WTC11 (cell line): ENCODE measurements around the gene METRN. TPM values are rescaled to one million over a fixed set of nuclear protein-coding genes. Genes with fewer than 3 reads are reported as not detected.

Source experiments
- FOXK1 ChIP-seq: sonication (generic); formaldehyde crosslinking; IDR thresholded peaks from 2 replicates; pipeline ENCODE4 v1.8.0; 2022; ENCODE audit warnings: mild to moderate bottlenecking, moderate library complexity, missing genetic modification reagents
- FOXP1 ChIP-seq: sonication (generic); formaldehyde crosslinking; IDR thresholded peaks from 2 replicates; pipeline ENCODE4 v1.8.0; 2022; ENCODE audit warnings: missing genetic modification reagents, mild to moderate bottlenecking, moderate library complexity, borderline replicate concordance
- GABPB1 ChIP-seq: sonication (generic); formaldehyde crosslinking; IDR thresholded peaks from 2 replicates; pipeline ENCODE4 v1.8.1; 2023; ENCODE audit warnings: mild to moderate bottlenecking, missing genetic modification reagents
- GRHL2 ChIP-seq: fragments of 250-450 bp; sonication (Bioruptor Pico); IDR thresholded peaks from 2 replicates; pipeline ENCODE4 v1.8.0; 2022; ENCODE audit warnings: mild to moderate bottlenecking, moderate library complexity; ENCODE audit not compliant: insufficient replicate concordance, severe bottlenecking
- JAZF1 ChIP-seq: fragments of 250-450 bp; sonication (Bioruptor Pico); IDR thresholded peaks from 2 replicates; pipeline ENCODE4 v1.9.0; 2021; ENCODE audit warnings: moderate library complexity, mild to moderate bottlenecking, inconsistent platforms
- JUN ChIP-seq: sonication (generic); formaldehyde crosslinking; IDR thresholded peaks from 2 replicates; pipeline ENCODE4 v1.8.0; 2023; ENCODE audit warnings: mild to moderate bottlenecking, missing genetic modification reagents
- MYBL2 ChIP-seq: sonication (generic); formaldehyde crosslinking; IDR thresholded peaks from 2 replicates; pipeline ENCODE4 v1.8.1; 2023; ENCODE audit warnings: mild to moderate bottlenecking, moderate library complexity, missing genetic modification reagents
- NFE2L1 ChIP-seq: sonication (generic); formaldehyde crosslinking; IDR thresholded peaks from 2 replicates; pipeline ENCODE4 v1.8.1; 2023; ENCODE audit warnings: missing genetic modification reagents
- RELA ChIP-seq: sonication (generic); formaldehyde crosslinking; IDR thresholded peaks from 2 replicates; pipeline ENCODE4 v1.8.1; 2022; ENCODE audit warnings: missing genetic modification reagents, mild to moderate bottlenecking, borderline replicate concordance
- SMAD3 ChIP-seq: sonication (generic); formaldehyde crosslinking; IDR thresholded peaks from 2 replicates; pipeline ENCODE4 v1.8.0; 2022; ENCODE audit warnings: missing genetic modification reagents, mild to moderate bottlenecking, borderline replicate concordance
- SP1 ChIP-seq: sonication (generic); formaldehyde crosslinking; conservative IDR thresholded peaks from 2 replicates; pipeline ENCODE4 v1.8.1; 2022; ENCODE audit warnings: missing genetic modification reagents
- TEAD1 ChIP-seq: sonication (generic); formaldehyde crosslinking; IDR thresholded peaks from 2 replicates; pipeline ENCODE4 v1.8.0; 2022; ENCODE audit warnings: mild to moderate bottlenecking, missing genetic modification reagents
- ZBTB21 ChIP-seq: sonication (generic); formaldehyde crosslinking; IDR thresholded peaks from 2 replicates; pipeline ENCODE4 v1.8.1; 2023; ENCODE audit warnings: mild to moderate bottlenecking, missing genetic modification reagents, borderline replicate concordance
- ZNF232 ChIP-seq: sonication (generic); formaldehyde crosslinking; IDR thresholded peaks from 2 replicates; pipeline ENCODE4 v1.8.0; 2022; ENCODE audit warnings: mild to moderate bottlenecking, missing genetic modification reagents
- ZNF396 ChIP-seq: fragments of 250-450 bp; sonication (Bioruptor Pico); IDR thresholded peaks from 2 replicates; pipeline ENCODE4 v1.8.0; 2021; ENCODE audit warnings: mild to moderate bottlenecking, moderate library complexity, borderline replicate concordance
- ZNF416 ChIP-seq: fragments of 250-450 bp; sonication (Bioruptor Pico); IDR thresholded peaks from 2 replicates; pipeline ENCODE4 v1.9.0; 2021; ENCODE audit warnings: mild to moderate bottlenecking, inconsistent platforms
- total RNA-seq: library from RNA; stranded (reverse); gene quantifications from 3 replicates; pipeline ENCODE4 v1.2.3, GENCODE V29; 2021
- TF ChIP-seq, protein P1 (sequence below): sonication (generic); formaldehyde crosslinking; IDR thresholded peaks from 2 replicates; pipeline ENCODE4 v1.8.0; 2022; ENCODE audit warnings: missing genetic modification reagents
- TF ChIP-seq, protein P2 (sequence below): sonication (generic); formaldehyde crosslinking; IDR thresholded peaks from 2 replicates; pipeline ENCODE4 v1.8.1; 2023; ENCODE audit warnings: mild to moderate bottlenecking, missing genetic modification reagents, moderate library complexity
- TF ChIP-seq, protein P3 (sequence below): sonication (generic); formaldehyde crosslinking; IDR thresholded peaks from 2 replicates; pipeline ENCODE4 v1.8.1; 2023; ENCODE audit warnings: mild to moderate bottlenecking, missing genetic modification reagents, borderline replicate concordance
- TF ChIP-seq, protein P4 (sequence below): sonication (generic); formaldehyde crosslinking; IDR thresholded peaks from 2 replicates; pipeline ENCODE4 v1.8.1; 2023; ENCODE audit warnings: mild to moderate bottlenecking, moderate library complexity, missing genetic modification reagents
- TF ChIP-seq, protein P5 (sequence below): sonication (generic); formaldehyde crosslinking; IDR thresholded peaks from 2 replicates; pipeline ENCODE4 v1.8.1; 2022; ENCODE audit warnings: low read depth, mild to moderate bottlenecking, moderate library complexity, missing genetic modification reagents, borderline replicate concordance
- TF ChIP-seq, protein P6 (sequence below): sonication (generic); formaldehyde crosslinking; conservative IDR thresholded peaks from 2 replicates; pipeline ENCODE4 v1.8.1; 2022; ENCODE audit warnings: mild to moderate bottlenecking, missing genetic modification reagents
- TF ChIP-seq, protein P7 (sequence below): sonication (generic); formaldehyde crosslinking; IDR thresholded peaks from 2 replicates; pipeline ENCODE4 v1.8.1; 2022; ENCODE audit warnings: mild to moderate bottlenecking, missing genetic modification reagents, moderate library complexity, borderline replicate concordance

The METRN gene
- total RNA-seq, 1 experiment from 2014 or later = 30.9 TPM

DNA sequence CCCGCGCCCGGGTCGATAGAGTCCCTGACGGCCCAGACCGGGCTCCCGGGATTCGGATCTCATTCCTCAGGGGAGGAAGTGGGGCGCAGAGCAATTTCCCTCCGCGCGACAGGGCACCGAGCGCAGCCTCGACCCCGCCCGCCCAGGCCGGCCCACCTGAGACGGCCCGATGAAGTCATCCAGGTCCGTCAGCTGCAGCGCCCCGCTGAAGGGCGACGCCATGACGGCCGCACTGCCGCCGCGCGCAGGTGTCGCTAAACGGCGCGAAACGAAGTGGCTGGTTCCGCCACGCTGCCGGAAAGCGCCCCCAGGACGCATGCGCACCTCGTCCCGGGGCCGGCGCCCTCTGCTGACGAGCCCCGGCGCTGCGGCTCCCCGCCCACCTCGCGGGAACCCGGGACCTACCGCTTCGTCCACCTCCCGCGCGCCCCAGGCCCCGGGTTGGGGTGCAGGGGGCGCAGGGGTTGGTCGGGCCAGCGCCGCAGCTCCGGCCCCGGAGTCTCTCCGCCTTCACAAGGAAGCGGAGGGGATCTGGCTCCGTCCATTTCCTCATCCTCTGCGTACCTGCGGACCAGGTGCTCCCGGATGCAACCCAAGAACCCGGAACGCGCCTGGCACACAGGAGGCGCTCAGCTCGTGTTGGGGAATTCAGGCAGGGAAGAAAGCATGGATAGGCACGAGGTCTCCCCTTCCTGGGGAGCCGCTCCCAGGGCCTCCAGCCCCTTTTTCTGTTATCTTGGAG, 26.0 kb downstream of the METRN start, which contains the start of gene CIAO3 (continued):
- no peak for TF ChIP-seq GRHL2 (CRISPR knock-in tag)
- TF ChIP-seq MYBL2 (CRISPR knock-in tag) = peak; percentile 88
- TF ChIP-seq, protein P1, sequence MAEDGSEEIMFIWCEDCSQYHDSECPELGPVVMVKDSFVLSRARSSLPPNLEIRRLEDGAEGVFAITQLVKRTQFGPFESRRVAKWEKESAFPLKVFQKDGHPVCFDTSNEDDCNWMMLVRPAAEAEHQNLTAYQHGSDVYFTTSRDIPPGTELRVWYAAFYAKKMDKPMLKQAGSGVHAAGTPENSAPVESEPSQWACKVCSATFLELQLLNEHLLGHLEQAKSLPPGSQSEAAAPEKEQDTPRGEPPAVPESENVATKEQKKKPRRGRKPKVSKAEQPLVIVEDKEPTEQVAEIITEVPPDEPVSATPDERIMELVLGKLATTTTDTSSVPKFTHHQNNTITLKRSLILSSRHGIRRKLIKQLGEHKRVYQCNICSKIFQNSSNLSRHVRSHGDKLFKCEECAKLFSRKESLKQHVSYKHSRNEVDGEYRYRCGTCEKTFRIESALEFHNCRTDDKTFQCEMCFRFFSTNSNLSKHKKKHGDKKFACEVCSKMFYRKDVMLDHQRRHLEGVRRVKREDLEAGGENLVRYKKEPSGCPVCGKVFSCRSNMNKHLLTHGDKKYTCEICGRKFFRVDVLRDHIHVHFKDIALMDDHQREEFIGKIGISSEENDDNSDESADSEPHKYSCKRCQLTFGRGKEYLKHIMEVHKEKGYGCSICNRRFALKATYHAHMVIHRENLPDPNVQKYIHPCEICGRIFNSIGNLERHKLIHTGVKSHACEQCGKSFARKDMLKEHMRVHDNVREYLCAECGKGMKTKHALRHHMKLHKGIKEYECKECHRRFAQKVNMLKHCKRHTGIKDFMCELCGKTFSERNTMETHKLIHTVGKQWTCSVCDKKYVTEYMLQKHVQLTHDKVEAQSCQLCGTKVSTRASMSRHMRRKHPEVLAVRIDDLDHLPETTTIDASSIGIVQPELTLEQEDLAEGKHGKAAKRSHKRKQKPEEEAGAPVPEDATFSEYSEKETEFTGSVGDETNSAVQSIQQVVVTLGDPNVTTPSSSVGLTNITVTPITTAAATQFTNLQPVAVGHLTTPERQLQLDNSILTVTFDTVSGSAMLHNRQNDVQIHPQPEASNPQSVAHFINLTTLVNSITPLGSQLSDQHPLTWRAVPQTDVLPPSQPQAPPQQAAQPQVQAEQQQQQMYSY (CRISPR knock-in tag) = peak; percentile 58; the same call in 1 of the 2 replicates
- TF ChIP-seq SMAD3 (CRISPR knock-in tag) = peak; percentile 22; the same call in 1 of the 2 replicates
- peak; percentile 52 for TF ChIP-seq ZNF232 (CRISPR knock-in tag)
- TF ChIP-seq, protein P2, sequence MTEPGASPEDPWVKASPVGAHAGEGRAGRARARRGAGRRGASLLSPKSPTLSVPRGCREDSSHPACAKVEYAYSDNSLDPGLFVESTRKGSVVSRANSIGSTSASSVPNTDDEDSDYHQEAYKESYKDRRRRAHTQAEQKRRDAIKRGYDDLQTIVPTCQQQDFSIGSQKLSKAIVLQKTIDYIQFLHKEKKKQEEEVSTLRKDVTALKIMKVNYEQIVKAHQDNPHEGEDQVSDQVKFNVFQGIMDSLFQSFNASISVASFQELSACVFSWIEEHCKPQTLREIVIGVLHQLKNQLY (CRISPR knock-in tag) = no peak
- peak; percentile 89; the same call in 1 of the 2 replicates for TF ChIP-seq ZBTB21
- peak; percentile 80; the same call in 1 of the 2 replicates for TF ChIP-seq RELA (CRISPR knock-in tag)
- peak; percentile 98 for TF ChIP-seq SP1 (CRISPR knock-in tag)
- TF ChIP-seq NFE2L1 (CRISPR knock-in tag) = peak; percentile 70; the same call in 1 of the 2 replicates
- no peak; the same call in 1 of the 2 replicates for TF ChIP-seq FOXP1 (CRISPR knock-in tag)
- TF ChIP-seq, protein P3, sequence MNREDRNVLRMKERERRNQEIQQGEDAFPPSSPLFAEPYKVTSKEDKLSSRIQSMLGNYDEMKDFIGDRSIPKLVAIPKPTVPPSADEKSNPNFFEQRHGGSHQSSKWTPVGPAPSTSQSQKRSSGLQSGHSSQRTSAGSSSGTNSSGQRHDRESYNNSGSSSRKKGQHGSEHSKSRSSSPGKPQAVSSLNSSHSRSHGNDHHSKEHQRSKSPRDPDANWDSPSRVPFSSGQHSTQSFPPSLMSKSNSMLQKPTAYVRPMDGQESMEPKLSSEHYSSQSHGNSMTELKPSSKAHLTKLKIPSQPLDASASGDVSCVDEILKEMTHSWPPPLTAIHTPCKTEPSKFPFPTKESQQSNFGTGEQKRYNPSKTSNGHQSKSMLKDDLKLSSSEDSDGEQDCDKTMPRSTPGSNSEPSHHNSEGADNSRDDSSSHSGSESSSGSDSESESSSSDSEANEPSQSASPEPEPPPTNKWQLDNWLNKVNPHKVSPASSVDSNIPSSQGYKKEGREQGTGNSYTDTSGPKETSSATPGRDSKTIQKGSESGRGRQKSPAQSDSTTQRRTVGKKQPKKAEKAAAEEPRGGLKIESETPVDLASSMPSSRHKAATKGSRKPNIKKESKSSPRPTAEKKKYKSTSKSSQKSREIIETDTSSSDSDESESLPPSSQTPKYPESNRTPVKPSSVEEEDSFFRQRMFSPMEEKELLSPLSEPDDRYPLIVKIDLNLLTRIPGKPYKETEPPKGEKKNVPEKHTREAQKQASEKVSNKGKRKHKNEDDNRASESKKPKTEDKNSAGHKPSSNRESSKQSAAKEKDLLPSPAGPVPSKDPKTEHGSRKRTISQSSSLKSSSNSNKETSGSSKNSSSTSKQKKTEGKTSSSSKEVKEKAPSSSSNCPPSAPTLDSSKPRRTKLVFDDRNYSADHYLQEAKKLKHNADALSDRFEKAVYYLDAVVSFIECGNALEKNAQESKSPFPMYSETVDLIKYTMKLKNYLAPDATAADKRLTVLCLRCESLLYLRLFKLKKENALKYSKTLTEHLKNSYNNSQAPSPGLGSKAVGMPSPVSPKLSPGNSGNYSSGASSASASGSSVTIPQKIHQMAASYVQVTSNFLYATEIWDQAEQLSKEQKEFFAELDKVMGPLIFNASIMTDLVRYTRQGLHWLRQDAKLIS = no peak
- TF ChIP-seq FOXK1 (CRISPR knock-in tag) = peak; percentile 92
- no peak for TF ChIP-seq ZNF396 (CRISPR knock-in tag)
- TF ChIP-seq, protein P4, sequence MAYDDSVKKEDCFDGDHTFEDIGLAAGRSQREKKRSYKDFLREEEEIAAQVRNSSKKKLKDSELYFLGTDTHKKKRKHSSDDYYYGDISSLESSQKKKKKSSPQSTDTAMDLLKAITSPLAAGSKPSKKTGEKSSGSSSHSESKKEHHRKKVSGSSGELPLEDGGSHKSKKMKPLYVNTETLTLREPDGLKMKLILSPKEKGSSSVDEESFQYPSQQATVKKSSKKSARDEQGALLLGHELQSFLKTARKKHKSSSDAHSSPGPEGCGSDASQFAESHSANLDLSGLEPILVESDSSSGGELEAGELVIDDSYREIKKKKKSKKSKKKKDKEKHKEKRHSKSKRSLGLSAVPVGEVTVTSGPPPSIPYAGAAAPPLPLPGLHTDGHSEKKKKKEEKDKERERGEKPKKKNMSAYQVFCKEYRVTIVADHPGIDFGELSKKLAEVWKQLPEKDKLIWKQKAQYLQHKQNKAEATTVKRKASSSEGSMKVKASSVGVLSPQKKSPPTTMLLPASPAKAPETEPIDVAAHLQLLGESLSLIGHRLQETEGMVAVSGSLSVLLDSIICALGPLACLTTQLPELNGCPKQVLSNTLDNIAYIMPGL (CRISPR knock-in tag) = peak; percentile 98
- TF ChIP-seq, protein P5, sequence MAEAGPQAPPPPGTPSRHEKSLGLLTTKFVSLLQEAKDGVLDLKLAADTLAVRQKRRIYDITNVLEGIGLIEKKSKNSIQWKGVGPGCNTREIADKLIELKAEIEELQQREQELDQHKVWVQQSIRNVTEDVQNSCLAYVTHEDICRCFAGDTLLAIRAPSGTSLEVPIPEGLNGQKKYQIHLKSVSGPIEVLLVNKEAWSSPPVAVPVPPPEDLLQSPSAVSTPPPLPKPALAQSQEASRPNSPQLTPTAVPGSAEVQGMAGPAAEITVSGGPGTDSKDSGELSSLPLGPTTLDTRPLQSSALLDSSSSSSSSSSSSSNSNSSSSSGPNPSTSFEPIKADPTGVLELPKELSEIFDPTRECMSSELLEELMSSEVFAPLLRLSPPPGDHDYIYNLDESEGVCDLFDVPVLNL = 0 out of 2 replicates have a peak, but pooled peaks have one; percentile 18
- TF ChIP-seq JUN (CRISPR knock-in tag) = peak; percentile 55
- TF ChIP-seq GABPB1 (CRISPR knock-in tag) = peak; percentile 79
- TF ChIP-seq JAZF1 (CRISPR knock-in tag) = no peak
- TF ChIP-seq, protein P6, sequence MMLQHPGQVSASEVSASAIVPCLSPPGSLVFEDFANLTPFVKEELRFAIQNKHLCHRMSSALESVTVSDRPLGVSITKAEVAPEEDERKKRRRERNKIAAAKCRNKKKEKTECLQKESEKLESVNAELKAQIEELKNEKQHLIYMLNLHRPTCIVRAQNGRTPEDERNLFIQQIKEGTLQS = peak; percentile 67; the same call in 1 of the 2 replicates
- TF ChIP-seq, protein P7, sequence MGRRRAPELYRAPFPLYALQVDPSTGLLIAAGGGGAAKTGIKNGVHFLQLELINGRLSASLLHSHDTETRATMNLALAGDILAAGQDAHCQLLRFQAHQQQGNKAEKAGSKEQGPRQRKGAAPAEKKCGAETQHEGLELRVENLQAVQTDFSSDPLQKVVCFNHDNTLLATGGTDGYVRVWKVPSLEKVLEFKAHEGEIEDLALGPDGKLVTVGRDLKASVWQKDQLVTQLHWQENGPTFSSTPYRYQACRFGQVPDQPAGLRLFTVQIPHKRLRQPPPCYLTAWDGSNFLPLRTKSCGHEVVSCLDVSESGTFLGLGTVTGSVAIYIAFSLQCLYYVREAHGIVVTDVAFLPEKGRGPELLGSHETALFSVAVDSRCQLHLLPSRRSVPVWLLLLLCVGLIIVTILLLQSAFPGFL (CRISPR knock-in tag) = 0 out of 2 replicates have a peak, but pooled peaks have one; percentile 38
- TF ChIP-seq TEAD1 (CRISPR knock-in tag) = peak; percentile 68; the same call in 1 of the 2 replicates
- no peak for TF ChIP-seq ZNF416
